Smooth muscle cell (in vitro differentiated cells): ENCODE measurements around the gene TIMM8B. TPM values are rescaled to one million over a fixed set of nuclear protein-coding genes. Genes with fewer than 3 reads are reported as not detected.

Source experiments
- polyA plus RNA-seq: library from polyadenylated mRNA; unstranded; fragments of >200 nt; fragmentation: Nextera tagmentation; extraction: Ambion mirVana; gene quantifications from 2 replicates; pipeline ENCODE4 v1.2.1, GENCODE V29; 2016
- small RNA-seq: library from RNA; depleted of rRNA; stranded (forward); fragments of <200 nt; gene quantifications from one replicate; pipeline ENCODE3, GENCODE V24; 2014
- total RNA-seq: library from RNA; depleted of rRNA; stranded (reverse); fragments of >200 nt; gene quantifications from 2 replicates; pipeline ENCODE4 v1.2.3, GENCODE V29; 2014

Gene TIMM8B
- total and polyA plus RNA-seq, 2 experiments from 2014 or later, result 55.7 to 79.8 TPM

Small RNA genes within 50 kb of the gene (small RNA-seq; reads per million reads assigned to genes)
- not detected for gene AP000907.3

Other genes with a start within 250 kb of the TIMM8B start
- 97.2 and 116 TPM in 2 replicates for gene ALG9, start 215.2 kb downstream of the TIMM8B start, total RNA-seq
- gene ALG9, start 215.2 kb downstream of the TIMM8B start, polyA plus RNA-seq, result 70.5 and 73.2 TPM in 2 replicates
- 2.1 and 2.3 TPM in 2 replicates for gene FDXACB1, start 207.6 kb downstream of the TIMM8B start, total RNA-seq
- gene FDXACB1, start 207.6 kb downstream of the TIMM8B start, polyA plus RNA-seq, result 1.3 and 2.1 TPM in 2 replicates
- gene CFAP68, start 207.2 kb downstream of the TIMM8B start, total RNA-seq, result 2.7 and 10.5 TPM in 2 replicates
- 17.6 and 19.2 TPM in 2 replicates for gene CFAP68, start 207.2 kb downstream of the TIMM8B start, polyA plus RNA-seq
- 26.6 and 47.4 TPM in 2 replicates for gene CRYAB, start 175.0 kb downstream of the TIMM8B start, total RNA-seq
- 97.4 and 125 TPM in 2 replicates for gene CRYAB, start 175.0 kb downstream of the TIMM8B start, polyA plus RNA-seq
- not detected in 2 replicates for gene HSPB2, start 174.0 kb downstream of the TIMM8B start, total RNA-seq
- 0.18 and 0.87 TPM in 2 replicates for gene HSPB2, start 174.0 kb downstream of the TIMM8B start, polyA plus RNA-seq
- 0.90 and 3.0 TPM in 2 replicates for gene C11orf52, start 167.8 kb downstream of the TIMM8B start, total RNA-seq
- 0.64 and 1.2 TPM in 2 replicates for gene C11orf52, start 167.8 kb downstream of the TIMM8B start, polyA plus RNA-seq
- gene DIXDC1, start 149.4 kb downstream of the TIMM8B start, total RNA-seq, result 19.7 and 24.8 TPM in 2 replicates
- gene DIXDC1, start 149.4 kb downstream of the TIMM8B start, polyA plus RNA-seq, result 11.9 and 12.4 TPM in 2 replicates
- 23.6 and 39.5 TPM in 2 replicates for gene DLAT, start 61.3 kb downstream of the TIMM8B start, total RNA-seq
- 19.2 and 23.8 TPM in 2 replicates for gene DLAT, start 61.3 kb downstream of the TIMM8B start, polyA plus RNA-seq
- 0.18 and 1.7 TPM in 2 replicates for gene PIH1D2, start 12.7 kb downstream of the TIMM8B start, total RNA-seq
- gene PIH1D2, start 12.7 kb downstream of the TIMM8B start, polyA plus RNA-seq, result 0.82 and 1.0 TPM in 2 replicates
- 19.9 and 22.0 TPM in 2 replicates for gene NKAPD1, start 12.5 kb downstream of the TIMM8B start, total RNA-seq
- gene NKAPD1, start 12.5 kb downstream of the TIMM8B start, polyA plus RNA-seq, result 9.2 and 16.2 TPM in 2 replicates
- gene SDHD, start 117 bp upstream of the TIMM8B start, total RNA-seq, result 91.6 and 120 TPM in 2 replicates
- 95.9 and 103 TPM in 2 replicates for gene SDHD, start 117 bp upstream of the TIMM8B start, polyA plus RNA-seq
- gene IL18, start 77.3 kb upstream of the TIMM8B start, total RNA-seq, result 3.0 TPM in 1 of 2 replicates, not detected in the other
- gene IL18, start 77.3 kb upstream of the TIMM8B start, polyA plus RNA-seq, result 0.33 and 0.34 TPM in 2 replicates
- gene TEX12, start 80.6 kb upstream of the TIMM8B start, total RNA-seq, result not detected in 2 replicates
- not detected in 2 replicates for gene TEX12, start 80.6 kb upstream of the TIMM8B start, polyA plus RNA-seq
- 0.13 and 1.8 TPM in 2 replicates for gene BCO2, start 88.8 kb upstream of the TIMM8B start, total RNA-seq
- 0.82 and 2.0 TPM in 2 replicates for gene BCO2, start 88.8 kb upstream of the TIMM8B start, polyA plus RNA-seq
- 70.9 and 77.4 TPM in 2 replicates for gene PTS, start 139.7 kb upstream of the TIMM8B start, total RNA-seq
- 75.4 and 102 TPM in 2 replicates for gene PTS, start 139.7 kb upstream of the TIMM8B start, polyA plus RNA-seq
- not detected in 2 replicates for gene PLET1, start 174.1 kb upstream of the TIMM8B start, total RNA-seq
- 0.15 TPM in 1 of 2 replicates, not detected in the other for gene PLET1, start 174.1 kb upstream of the TIMM8B start, polyA plus RNA-seq